GM18499 (cell line): ENCODE results near the gene NRP2.

ENCODE experiments used
- ATAC-seq: cut with Tn5 transposase; IDR thresholded peaks from one replicate; pipeline ENCODE4 v1.9.1; 2021; ENCODE audit warnings: moderate number of reproducible peaks; ENCODE audit not compliant: insufficient read depth, unreplicated experiment

NRP2 gene

GRCh38 chr2:205657579-205657978, 24.7 kb upstream of the NRP2 start:
- no peak for ATAC-seq

- no peak for ATAC-seq
Observed at GRCh38 chr2:205658068-205658467, 24.2 kb upstream of the NRP2 start.

- no peak for ATAC-seq
Observed at GRCh38 chr2:205658572-205658971, 23.7 kb upstream of the NRP2 start.

DNA sequence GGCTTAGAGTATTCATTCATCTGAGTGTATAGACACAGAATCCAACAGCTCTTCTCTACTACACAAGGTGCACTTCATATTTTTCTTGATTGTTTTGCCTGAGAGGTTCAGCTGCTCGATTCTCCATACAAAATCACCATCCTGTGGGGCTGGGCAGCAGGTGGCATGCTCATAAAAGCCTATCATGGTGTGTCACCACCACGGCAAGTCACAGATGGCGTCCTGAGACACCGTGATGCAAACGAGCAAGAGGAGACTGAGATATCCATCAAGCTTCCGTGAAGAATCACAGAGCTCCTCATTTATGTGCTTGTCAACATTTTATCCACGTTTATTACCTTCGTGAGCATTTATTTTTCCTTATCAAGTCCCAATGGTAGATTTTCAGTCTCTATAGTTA, 22.4 kb upstream of the NRP2 start:
- no peak for ATAC-seq

GRCh38 chr2:205660521-205661124, 21.7 kb upstream of the NRP2 start:
- ATAC-seq: no peak

DNA sequence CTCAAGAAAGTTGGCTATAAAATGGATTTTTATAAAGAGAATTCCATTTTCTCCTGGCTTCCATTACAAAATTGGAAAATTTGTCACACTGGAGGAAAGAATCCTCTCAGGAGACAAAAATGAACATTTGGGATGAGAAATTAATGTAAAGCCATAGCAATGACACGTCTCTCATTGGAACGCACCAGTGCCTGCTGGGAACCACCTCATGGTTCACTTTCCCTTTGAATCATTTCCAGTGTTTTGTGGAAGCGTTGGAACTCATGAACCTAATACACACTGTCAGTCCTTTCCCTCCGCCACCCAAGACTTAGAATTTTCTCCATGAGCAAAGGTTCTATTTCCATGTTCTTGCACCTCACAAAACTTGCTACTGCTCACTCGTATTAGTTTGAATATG, 21.0 kb upstream of the NRP2 start:
- no peak for ATAC-seq

DNA sequence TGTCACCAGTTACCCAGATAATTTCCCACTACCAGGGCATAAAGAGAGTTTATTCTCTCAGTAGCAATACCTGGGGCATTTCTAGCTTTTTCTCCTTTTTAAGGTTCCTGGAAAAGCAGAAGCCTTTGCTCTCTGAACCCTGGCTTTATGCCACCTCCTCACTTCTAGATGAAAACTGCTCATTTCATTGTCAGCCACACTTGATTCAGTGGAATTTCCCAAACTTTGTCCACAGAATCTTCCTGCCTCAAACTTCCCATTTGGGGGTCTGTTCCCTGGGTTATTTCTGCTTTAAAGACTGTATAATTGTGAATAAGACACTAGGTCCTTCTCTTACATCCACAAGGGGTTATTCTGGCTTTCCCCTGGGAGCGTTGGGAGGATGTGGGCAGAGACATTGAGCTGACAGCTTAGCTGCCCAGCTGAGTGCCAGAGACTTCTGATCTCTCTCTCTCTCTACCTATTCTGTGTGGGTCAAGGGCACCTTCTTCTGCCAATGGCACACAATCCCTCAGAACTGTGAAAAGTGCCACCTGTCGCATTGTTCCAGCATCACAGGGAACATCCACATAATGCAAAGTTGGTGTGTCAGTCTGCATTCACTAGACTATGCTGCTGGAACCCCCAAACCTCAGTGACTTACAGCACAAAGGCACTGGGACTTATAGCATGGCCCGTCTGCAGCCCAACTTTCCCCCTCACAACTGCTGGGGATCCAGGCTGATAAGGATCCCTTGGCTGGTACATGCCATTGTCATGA, 19.9 kb upstream of the NRP2 start:
- no peak for ATAC-seq

DNA sequence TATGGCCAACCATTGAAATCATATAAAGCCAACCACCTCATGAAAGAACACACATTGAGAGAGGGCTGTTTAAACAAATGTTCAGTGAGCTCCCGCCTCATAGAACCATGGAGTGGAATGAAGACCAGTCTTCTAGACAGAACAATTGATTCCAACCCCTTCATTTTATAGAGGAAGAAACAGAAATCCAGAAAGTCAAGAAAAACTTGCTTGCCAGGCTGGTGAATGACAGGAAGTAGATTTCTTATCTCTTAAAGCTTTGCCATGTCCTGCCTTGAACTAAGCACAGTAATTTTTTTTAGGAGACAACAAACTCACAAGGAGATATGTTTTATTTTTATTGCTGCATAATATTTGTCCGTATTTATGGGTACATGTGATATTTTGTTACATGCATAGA, 16.5 kb upstream of the NRP2 start:
- ATAC-seq: no peak

- ATAC-seq: no peak
Observed at GRCh38 chr2:205670292-205670691, 12.0 kb upstream of the NRP2 start.

DNA sequence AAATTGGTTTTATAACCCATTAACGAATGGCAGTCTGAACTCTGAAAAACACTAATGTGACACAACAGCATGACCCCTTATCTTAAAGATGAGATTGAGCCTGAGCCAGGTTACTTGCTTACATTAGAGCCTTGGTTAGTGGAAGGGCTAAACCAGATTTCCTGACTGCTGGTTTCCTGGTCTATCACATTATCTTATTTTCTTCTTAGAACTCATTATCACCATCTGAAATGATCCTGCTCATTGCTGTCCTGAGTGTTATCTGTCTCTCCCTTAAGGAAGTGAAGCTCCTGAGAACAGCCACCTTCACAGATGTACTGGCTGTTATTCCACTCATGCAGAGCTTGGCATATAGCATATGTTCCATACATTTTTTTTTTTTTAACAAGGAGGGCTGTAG, 9.0 kb upstream of the NRP2 start:
- ATAC-seq: no peak

DNA sequence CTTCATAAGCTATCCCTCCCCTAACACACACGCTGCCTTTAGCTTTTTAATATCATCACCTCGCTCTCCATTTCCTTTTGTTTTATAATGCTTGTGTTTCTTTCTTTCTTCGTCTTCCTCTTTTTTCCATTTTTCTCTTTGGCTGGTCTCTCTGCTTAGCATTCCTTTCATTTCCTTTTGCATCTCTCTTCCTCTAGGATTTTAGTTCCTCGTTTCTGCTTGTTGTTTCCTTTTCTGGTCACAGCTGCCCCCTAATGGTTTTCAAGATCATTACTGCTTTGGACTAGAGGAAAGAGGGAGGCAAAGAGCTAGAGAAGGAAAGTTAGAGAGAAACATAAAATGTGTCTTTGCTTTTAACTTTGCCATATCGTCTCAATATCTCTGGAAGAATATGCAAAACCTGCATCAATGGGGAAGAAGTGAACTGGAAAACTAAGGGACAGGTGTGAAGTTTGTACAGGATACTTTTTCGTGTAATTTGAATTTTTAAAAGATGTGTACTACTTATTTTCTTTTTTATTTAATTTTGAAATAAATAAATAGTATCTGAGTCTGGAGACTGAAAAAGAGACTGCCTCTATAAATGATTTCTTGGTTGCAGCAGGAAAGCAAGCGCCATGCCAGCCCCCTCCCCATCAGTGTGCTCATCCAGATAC, 6.3 kb upstream of the NRP2 start:
- ATAC-seq: no peak

GRCh38 chr2:205678541-205679142, 3.7 kb upstream of the NRP2 start:
- no peak for ATAC-seq

DNA sequence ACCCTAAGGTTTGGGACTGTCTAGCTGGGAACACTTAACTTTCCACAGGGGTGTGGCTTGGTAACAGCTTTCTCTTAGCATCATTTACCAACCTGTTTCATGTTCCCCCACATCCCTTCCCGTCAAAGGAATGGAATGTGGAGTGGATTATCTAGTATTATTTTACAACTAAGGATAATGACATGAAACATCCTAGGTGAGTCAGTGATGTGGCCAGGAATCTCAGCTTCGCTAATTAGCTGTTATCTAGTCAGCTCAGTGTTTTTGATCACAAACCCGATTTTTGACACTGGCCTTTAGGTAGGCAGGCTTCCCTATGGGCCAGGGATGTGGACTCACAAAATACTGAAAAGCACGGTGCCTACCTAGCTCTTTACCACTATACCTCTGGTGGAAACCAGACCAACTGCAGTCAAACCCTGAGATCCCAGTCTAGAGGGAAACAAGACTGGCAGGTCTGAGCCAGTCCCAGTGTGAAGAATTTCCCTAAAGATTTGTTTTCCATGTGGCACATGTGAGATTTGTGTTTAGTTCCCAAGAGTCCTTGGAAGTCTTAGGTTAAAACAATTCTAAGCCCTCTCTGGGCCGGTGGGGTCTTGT, 2.8 kb upstream of the NRP2 start:
- no peak for ATAC-seq

DNA sequence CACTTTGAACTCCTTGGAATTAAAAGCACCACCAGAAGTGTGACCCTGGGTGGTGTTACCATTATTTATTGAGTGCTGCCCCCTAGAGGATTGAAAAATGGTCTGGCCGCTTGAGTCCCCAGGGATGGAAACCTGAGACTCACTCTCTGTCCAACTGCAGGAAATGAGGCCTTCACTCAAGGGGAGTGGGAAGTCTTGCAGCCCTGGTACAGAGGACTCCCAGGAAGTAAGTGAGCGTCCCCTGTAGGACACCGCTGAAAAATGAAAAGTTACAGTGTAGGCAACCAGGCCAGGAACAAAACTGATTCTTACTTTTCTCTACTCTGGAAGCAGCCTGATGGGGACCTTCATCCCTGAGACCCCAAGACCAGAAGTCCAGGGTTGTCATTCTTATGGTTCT, 2.2 kb upstream of the NRP2 start:
- peak; percentile 43 for ATAC-seq

- no peak for ATAC-seq
Observed at GRCh38 chr2:205680903-205681302, 1.4 kb upstream of the NRP2 start.

DNA sequence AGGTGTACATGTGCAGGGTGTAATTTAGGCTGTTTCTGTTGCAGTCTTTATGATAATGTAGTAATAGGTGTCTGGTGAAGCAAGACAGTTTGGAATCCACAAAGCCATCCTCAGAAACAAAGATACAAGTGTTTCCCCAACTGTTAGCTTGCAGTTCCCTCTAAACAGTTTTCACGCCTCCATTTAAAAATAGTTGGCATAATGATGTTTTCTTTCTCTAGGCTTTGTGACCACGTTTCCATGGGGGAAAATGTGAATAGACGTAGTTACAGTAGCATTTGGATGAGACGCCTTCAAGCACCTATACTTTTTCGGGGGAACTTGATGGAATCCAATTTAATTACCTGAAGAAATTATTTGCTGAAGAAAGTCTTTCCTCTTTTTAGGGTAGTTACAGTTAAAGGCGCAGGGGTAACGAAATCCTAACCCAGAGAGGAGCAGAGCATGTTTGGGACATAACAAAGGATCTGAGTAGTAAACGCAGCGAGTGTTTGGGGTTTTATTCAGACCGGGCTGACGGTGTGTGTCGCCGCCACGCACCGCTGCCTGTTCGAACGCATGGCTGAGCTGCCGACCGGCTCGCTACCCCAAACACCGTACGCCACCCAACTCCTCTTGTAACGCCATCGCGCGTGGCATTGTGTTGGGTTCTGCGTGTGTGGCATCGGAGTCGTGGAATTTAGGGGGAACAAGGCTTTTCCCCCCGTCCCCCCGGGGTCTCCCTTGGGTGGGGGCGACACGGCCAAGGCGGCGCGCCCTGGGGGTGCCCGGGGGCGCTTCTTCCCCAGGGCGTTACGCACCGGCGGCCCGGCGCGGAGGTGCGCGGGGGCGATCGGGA, 681 bp upstream of the NRP2 start:
- ATAC-seq: no peak

- ATAC-seq: no peak
Observed at GRCh38 chr2:205682971-205683501, 735 bp downstream of the NRP2 start.

DNA sequence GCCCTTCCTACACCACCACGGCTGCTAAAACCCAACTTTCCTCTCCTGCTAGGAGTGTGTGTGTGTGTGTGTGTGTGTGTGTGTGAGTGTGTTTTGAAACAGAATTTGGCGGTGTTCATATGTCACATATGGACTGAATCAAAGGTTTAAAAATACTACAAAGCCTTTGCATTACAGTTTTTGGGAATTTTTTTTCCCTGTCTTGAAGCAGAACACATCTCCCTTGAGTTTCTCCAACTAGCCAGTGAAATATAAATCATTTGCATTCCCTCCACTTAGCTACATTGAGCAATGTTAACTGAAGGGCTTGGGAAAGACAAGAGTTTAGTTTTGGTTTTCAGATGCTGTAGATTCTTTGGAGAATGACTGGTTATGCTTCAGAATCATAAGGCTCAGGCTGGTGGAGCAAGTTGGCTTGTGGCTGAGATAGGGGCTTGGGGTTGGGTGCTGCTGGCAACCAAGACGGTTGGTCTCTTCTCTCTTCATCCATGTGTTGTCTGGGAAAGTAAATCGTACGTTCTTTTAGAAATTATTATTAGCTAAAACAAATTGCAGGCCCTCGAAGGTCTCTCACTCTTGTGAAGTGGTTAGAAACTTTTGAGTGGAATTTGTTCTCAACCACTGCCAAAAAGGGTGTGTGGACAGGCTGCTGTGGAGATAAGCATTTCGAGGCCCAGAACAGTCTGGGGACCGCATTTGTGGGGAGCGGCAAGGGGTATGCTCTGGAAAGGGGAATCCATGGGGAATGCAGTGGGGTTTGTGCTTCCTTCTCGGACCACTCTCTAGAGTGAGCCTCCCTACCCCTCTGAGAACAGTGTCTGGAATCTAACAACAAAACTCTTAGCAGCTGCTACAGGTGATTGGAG, 1.4 kb downstream of the NRP2 start:
- ATAC-seq: no peak

GRCh38 chr2:205684871-205685313, 2.6 kb downstream of the NRP2 start:
- no peak for ATAC-seq
